GM18870 (cell line): ENCODE measurements around the gene ATPAF1.
A peak's percentile ranks its signal among the peaks of the same experiment; 100 is the strongest.
"Not testable (repeated sequence)": the region's sequence is repeated elsewhere in the genome, so short reads cannot be mapped to it uniquely, and the experiment has no call there.

Source experiments
- ATAC-seq: cut with Tn5 transposase; IDR thresholded peaks from one replicate; pipeline ENCODE4 v1.9.1; 2021; ENCODE audit warnings: moderate library complexity; ENCODE audit not compliant: unreplicated experiment

Gene ATPAF1

DNA sequence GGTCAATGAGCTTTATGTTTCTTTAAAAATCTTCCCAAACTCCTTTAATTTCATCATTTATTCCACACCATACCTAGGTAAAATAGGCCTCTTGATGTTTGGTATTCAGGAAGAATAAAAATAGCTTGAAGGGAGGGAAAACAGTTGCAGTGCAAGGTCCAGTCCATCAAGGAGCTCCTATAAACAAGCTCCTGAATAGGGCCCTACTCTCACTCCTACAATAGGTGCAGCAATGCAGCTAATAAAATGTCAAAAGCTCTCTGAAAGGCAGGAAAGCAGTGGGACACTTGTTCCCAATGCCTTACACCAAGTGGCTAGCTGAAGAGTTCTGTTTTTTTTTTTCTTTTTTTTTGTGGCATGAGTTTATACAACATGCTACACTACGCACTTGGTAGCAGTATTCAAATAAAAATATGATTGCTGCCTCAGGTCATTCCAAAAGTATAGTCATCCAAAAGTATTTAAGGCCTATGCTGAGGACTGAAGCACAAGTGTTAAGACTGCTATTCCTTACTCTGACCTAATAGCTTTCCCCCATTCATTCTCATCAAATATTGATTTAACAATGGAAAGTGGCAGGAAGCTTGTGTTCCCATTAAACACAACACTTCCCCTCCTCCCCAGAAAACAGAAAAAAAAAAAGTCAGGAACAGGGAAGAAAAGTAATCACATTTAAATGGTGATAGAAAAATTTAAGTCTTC lies 13.3 kb upstream of the ATPAF1 start:
- ATAC-seq = no peak

DNA sequence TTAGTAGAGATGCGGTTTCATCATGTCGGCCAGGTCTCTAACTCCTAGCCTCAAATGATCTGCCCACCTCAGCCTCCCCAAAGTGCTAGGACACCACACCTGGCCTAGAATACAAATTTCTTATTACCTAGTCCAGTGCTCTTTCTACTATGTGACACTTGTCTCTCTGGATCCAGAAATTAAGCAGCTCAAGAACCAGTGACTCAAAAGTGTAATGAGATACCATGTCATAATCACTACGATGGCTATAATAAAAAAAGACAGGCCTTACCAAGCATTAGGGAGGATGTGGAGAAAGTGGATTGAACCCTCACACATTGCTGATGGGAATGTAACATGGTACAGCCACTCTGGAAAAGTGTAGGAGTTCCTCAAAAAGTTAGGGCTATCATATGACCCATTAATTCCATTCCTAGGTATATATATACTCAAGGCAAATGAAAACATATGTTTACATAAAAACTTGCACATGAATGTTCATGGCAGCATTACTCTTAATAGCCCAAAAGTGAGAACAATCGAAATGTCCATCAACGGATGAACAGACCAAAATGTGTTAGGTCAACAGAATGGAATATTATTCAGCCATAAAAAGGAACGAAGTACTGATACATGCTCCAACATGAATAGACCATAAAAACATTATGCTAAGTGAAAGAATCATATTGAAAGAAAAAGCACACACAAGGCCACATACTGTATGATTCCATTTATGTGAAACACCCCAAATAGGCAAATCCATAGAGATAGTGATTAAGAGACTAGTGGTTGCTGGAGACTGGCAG lies 11.8 kb upstream of the ATPAF1 start:
- ATAC-seq = no peak

DNA sequence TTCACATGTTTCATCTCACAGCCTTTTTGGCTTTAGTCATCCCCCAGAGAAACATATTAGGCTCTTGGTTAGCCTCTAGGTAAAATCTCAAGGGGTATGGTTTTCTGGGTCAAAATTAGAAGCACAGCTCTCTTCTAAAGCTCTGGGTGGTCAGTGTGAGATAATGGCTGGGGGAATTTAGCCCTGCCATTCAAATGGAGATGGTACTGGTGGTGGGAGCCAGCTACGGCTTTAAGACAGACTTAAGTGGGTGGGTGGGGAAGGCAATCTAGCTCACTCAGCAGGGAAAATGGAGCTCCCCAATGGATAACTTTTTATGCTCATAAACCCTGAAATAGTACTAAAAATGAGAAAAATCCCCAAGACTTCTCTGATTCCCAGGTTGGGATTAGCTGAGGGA lies 9.2 kb upstream of the ATPAF1 start:
- ATAC-seq = no peak

DNA sequence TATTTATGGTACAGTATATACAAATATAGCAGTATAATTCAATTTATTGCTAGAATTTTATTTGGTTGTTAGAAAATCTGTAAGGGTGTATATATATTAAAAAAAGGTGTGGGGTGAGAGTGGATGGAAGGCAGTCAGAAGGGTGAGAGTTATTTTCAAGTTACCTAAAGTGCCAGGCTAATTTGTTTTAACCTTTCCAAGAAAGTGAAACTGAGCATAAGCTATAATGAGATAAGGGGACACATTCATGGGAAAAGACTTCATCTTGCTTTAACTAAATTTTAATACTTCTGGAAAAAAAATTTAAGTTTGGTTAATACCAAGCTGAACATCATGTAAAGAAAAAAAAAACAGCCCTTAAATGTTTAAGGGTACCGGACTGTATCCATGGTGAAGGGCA lies 8.4 kb upstream of the ATPAF1 start:
- ATAC-seq = no peak

DNA sequence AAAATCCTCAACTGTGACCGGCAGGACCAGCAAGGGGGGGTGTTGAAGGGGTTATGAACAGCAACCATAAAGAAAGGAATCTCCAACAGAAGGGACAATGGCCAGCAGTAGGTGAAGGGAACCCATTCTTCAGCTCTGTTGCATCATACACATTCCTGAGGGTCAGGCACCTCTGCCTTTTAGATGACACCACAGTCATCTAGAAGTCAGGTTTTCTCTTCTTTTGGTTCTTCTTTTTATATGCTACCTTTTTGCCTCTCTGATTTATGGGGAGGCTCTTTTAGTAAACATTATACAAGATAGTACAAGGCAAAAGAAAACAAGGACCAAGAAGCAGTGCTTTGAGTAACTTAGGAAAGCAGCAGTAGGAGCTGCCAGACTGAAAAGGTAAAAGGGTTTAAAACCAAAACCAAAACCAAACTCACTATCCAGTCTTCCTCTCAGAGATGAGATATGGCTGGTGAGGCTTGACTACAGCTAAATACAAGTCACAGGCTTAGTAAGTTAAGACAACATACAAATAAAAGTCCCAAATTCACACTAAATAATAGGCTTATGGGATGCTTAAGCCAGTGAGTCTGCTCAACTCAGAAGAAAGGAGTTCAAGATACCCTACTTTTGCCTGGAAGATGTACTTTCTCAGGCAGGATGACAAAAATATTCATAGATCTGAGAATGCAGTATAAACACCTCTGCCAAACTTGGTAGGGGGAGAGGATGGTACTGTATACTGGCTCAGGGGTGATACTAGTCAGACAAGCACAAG lies 7.6 kb upstream of the ATPAF1 start:
- peak; percentile 81 for ATAC-seq

DNA sequence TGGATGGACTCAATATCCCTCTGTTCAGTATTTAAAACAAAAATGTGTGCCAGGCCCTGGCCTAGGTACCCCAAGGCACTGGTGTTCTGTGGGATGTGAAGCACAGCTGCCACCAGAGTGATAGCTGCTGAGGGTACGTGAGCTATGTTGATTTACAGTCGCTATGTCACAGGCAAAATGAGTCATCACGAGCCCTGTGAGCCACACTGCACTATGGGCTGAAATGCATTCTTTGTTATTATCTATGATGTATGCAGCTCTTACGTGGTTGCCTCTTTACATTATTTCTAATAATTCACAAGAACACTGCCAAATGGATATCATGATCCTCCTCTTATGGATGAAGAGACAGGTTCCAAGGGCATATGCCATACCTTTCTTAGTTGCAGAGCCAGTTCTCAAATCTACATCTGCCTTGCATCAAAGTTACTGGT lies 5.6 kb upstream of the ATPAF1 start:
- no peak for ATAC-seq

DNA sequence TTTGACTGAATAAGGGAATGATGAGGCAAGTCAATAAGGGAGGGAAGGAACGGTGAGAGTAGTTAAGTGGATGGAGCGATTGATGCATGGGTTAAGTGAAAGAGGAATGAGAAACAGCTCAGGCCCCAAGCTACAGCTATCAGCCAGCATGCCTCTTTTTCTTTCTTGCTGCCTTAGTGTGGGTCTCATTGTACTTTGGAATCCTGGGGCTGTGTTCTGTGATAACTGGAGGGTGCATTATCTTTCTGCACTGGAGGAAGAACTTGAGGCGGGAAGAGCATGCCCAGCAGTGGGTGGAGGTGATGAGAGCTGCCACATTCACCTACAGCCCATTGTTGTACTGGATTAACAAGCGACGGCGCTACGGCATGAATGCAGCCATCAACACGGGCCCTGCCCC lies 4.5 kb upstream of the ATPAF1 start:
- no peak for ATAC-seq

DNA sequence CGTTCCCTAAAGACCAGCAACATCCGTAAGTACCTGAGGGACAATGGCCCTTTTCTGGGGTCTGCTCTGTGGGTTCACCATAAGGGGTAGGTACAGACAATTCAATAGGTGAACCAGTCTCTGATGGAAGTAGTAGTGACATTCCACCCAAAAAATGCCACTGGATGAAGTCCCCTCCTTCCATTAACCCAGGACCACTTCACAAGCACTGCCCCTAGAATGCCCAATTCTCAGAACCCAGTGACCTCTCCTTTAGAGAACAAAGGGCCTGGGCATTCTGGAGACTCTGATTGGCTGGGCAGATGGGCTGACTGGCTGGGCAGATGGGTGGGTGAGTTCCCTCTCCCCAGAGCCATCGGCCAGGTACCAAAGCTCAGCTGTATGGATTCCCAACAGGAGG lies 3.4 kb upstream of the ATPAF1 start, which contains the start of gene TEX38:
Gene TEX38 (plus strand): TSS at position 301 of the 400 bp plus-strand sequence. CDS start 81 bp downstream, at position 382.
- no peak for ATAC-seq

DNA sequence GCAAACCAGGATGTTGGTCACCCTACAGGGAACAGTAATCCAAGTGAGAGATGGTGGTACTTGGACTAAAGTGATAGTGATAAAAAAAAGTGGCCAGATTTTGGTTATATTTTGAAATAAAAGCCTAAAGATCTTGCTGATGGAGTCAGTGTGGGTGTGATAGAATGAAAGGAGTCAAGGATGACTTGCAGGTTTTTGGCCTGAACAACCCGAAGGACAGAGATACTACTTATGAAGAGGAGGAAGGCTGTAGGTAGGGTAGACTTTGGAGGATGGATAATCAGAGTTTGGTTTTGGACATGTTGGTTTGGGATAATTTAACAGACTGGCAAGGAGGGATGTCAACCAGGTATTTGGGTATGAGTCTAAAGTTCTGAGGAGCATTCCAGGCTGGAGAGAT lies 2.0 kb upstream of the ATPAF1 start:
- ATAC-seq = no peak

DNA sequence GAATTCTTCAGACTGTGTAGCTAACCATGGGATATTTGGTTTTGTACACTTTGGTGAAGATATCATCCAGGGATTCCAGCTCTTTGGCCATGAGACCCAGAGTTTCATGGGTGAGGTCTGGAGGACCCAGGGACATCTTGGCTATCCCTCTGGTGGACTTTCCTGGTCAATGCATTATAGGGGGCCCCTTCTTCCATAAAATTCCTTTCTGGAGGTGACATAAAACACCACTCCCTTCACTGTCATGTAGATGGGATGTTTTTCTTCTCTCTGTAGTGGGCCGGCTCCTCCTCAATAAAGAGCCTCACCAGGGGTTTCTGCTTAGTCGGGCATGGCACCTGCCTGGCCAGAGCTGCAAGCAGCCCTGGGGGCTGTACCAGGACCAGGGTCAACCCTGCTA lies 2.2 kb downstream of the ATPAF1 start:
- no peak for ATAC-seq

DNA sequence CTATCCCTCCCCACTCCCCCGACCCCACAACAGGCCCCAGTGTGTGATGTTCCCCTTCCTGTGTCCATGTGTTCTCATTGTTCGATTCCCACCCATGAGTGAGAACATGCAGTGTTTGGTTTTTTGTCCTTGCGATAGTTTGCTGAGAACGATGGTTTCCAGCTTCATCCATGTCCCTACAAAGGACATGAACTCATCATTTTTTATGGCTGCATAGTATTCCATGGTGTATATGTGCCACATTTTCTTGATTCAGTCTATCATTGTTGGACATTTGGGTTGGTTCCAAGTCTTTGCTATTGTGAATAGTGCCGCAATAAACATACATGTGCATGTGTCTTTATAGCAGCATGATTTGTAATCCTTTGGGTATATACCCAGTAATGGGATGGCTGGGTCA lies 5.2 kb downstream of the ATPAF1 start:
- ATAC-seq = not testable (repeated sequence)

DNA sequence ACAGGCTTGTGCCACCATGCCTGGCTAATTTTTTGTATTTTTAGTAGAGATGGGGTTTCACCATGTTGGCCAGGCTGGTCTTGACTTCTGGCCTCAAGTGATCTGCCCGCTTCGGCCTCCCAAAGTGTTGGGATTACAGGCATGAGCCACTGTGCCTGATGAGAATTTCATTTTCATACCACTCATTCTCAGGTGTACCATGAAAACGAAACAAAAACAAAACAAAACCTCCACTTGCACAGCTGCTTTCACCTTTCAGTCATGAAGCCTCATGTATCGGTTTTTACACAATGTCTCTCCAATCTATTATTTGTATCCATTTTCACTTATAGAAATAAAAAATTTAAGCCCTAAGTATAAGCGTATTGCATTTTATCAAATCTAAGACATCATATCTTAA lies 8.0 kb downstream of the ATPAF1 start:
- ATAC-seq = peak; percentile 73

DNA sequence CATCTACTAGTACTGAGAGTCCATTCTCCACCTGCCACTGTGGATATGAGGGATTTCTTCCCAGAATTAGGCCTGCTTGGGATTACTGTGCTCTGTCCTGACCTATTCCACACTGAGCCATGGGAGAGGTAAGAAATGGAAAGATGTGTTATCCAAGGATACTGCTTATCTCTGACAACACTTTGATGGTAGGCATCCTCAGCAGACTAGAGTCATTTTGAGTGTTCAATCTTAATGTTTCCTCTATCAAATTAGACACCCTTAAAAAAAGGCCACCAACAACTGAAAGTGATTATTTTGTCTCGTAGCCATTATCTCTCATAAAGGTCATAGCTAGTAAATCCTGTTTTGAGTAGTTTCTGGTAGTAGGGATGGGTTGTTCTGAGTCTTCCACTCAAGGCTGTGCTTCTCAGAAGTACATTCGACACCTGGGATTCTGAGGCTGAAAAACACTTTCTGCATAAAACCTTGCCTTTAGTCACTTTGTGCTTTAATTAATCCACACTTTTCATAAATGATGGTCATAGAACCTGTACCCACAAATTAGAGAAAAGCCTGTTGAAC lies 8.8 kb downstream of the ATPAF1 start:
- no peak for ATAC-seq

DNA sequence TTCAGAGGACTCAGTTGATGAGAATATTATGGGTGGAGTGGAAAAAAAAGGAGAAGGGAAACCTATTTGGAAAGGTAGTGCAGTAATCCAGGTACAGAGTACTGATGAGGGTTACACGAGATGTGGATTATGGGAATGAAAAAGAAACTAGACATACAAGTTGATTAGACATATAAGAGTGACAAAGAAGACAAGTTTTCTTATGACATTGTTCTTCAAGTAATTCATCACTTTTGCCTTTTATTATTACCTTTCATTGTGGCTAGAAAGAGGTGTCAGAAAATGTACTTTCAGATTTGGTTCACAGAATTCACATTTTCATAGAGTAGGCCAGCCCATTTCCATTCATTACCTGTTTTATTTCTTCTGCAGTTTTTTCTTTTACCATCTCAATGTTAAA lies 10.4 kb downstream of the ATPAF1 start:
- no peak for ATAC-seq

DNA sequence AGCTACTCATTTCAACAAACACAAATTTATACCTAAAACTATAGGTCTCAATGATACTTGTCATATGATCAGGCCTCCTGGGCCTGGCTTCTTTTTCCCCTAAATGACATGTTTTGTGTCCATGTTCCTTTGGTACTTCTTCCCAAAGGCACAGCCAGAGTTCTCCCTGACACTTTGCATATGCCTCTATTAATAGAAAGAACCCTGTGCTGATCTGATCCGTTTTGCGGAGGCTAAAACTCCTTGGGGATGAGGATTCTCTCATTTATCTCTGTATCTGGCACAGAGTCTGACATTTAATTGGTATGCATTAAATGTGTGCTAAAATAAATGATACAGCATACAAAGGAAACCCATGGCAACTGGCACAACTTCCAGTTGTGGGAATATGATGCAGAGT lies 11.5 kb downstream of the ATPAF1 start:
- no peak for ATAC-seq

DNA sequence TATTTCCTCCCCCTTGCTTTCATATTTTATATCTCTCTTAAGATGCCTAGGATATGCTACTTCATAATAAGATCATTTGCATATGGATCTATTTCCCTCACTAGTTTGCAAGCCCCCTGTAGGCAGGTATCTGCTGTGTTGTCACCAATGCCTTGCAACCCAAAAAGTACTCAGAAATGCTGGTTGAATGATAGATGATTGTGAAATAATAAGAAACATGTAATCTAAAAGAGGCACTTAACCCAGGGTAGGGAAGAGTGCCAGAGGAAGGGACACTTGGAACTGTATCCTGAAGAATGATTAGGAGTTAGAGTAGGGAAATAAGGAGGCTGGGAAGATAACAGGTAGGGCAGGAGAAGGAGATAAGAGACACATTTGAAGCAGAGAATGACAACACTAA lies 12.3 kb downstream of the ATPAF1 start:
- no peak for ATAC-seq

DNA sequence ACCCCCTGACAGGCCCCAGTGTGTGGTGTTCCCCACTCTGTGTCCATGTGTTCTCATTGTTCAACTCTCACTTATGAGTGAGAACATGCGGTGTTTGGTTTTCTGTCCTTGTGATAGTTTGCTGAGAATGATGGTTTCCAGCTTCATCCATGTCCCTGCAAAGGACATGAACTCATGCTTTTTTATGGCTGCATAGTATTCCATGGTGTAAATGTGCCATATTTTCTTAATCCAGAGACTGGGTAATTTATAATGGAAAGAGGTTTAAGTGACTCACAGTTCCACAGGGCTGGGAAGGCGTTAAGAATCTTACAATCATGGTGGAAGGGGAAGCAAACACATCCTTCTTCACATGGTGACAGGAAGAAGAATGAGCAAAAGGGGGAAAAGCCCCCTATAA lies 13.5 kb downstream of the ATPAF1 start:
- not testable (repeated sequence) for ATAC-seq

DNA sequence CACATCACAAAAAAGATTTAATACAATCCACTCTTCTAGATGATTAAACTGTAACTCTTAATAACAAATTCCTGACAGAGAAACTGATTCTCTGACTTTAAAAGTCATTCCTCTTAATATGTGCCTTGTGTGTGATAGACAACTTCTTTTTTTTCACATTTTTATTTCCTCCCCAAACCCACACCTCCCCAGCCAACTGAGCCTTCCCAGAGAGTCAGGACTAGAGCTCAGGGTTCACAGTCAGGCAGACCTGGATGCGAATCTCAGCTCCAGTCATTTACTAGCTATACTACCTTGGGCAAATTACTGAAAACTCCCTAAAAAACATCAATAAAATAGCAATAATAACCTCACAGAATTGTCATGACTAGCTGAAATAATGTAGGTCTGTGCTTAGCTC lies 14.2 kb downstream of the ATPAF1 start:
- no peak for ATAC-seq

DNA sequence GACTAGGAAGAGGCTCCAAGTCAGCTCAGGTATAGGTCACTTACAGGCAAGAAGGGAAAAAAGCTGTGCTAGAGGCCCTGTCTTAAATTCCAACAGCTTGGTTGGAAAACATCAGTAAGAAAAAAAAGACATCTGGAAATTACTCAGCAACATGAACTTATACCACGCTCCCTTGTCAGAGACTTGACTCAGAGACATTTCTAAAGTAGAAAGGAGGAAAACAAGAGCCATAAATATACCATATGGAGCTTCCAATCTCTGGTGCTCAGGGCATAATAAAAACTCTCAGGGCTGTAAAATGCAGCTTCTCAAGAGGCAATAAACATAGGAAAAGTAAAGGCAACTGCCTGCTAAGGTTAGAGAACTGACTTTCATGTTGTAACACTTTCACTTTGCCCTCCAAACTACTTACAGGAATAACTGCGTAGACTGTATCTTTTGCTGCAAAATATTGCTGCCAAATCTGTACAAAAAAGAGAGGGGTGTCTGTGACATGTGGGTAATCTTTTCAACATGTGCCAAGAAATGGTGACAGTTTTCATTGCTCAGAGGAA lies 14.7 kb downstream of the ATPAF1 start:
- ATAC-seq = no peak

DNA sequence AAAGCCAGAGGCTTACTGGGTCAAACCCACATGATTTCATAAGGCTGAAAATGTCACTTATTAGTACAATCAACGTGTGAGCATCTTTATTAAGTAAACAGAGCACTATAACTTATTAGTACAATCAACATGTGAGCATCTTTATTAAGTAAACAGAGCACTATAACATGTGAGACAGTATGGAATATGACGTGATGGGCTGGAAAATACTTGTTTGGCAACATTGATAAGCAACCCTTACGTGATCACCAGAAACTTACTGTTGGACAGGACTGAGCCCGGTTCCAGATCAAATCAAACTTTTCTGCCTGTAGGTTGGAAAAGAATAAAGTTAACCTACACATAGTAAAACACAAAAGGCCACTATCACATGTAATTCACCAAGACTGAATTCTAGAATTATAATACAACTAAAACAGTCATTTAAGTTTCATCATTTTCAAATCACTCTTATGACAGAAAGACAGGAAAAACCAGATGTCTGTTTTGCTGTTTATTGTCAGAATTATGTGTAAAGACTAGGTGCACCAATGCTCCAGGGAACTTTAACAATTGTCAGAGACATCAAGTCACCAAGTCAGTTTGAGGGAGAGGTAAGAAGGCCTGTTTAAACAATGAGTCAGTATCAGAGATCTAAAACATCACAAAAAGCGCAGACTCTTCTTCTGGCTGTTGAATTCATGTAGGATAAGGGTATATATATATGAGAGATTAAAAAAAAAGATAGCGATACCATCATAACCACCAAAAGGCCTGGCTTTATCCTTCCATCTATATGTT lies 15.7 kb downstream of the ATPAF1 start:
- no peak for ATAC-seq
